Stimulated activated CD8-positive, alpha-beta memory T cell treated with anti-CD3 and anti-CD28 coated beads, Interleukin-4, amount 100 ng/mL, for 48 hours (primary cell): ENCODE measurements around the gene DOLPP1.

ENCODE experiments used
- DNase-seq: peaks from one replicate; pipeline ENCODE4 v3.0.0-alpha.2; 2020

DOLPP1 gene

GRCh38 chr9:129068110-129068509 is 12.8 kb upstream of the DOLPP1 start:
- DNase-seq = no peak

- peak; percentile 65 for DNase-seq
These were observed 11.7 kb upstream of the DOLPP1 start for GRCh38 chr9:129068990-129069861.

GRCh38 chr9:129069862-129070641 is 10.9 kb upstream of the DOLPP1 start:
- no peak for DNase-seq

GRCh38 chr9:129070696-129071525 is 10.0 kb upstream of the DOLPP1 start:
- DNase-seq = no peak

GRCh38 chr9:129071526-129072126 is 9.3 kb upstream of the DOLPP1 start:
- no peak for DNase-seq

- no peak for DNase-seq
These were observed 8.7 kb upstream of the DOLPP1 start for GRCh38 chr9:129072171-129072570.

GRCh38 chr9:129073404-129073803 is 7.5 kb upstream of the DOLPP1 start:
- DNase-seq = no peak

GRCh38 chr9:129074106-129074505 is 6.8 kb upstream of the DOLPP1 start:
- no peak for DNase-seq

GRCh38 chr9:129075996-129076639 is 4.8 kb upstream of the DOLPP1 start:
- no peak for DNase-seq

GRCh38 chr9:129076640-129077037 is 4.3 kb upstream of the DOLPP1 start:
- no peak for DNase-seq

GRCh38 chr9:129077236-129077635 is 3.7 kb upstream of the DOLPP1 start:
- no peak for DNase-seq

GRCh38 chr9:129078691-129079503 is 2.0 kb upstream of the DOLPP1 start:
- no peak for DNase-seq

GRCh38 chr9:129079829-129080228 is 1.1 kb upstream of the DOLPP1 start:
- no peak for DNase-seq

GRCh38 chr9:129080298-129080600 is 662 bp upstream of the DOLPP1 start:
- no peak for DNase-seq

- DNase-seq = no peak
These were observed 535 bp downstream of the DOLPP1 start for GRCh38 chr9:129081388-129081904.

GRCh38 chr9:129084087-129084486 is 3.2 kb downstream of the DOLPP1 start:
- DNase-seq = no peak

- DNase-seq = no peak
These were observed 8.3 kb downstream of the DOLPP1 start for GRCh38 chr9:129089246-129089645.

- DNase-seq = no peak
These were observed 12.9 kb downstream of the DOLPP1 start for GRCh38 chr9:129093602-129094386.

- DNase-seq = no peak
These were observed 13.7 kb downstream of the DOLPP1 start for GRCh38 chr9:129094387-129095169.
